HG03520 (cell line): ENCODE measurements around the gene CYP8B1.

Experiments
- ATAC-seq: cut with Tn5 transposase; IDR thresholded peaks from one replicate; pipeline ENCODE4 v1.9.1; 2021; ENCODE audit warnings: mild to moderate bottlenecking, moderate library complexity; ENCODE audit not compliant: unreplicated experiment

The CYP8B1 gene, protein sequence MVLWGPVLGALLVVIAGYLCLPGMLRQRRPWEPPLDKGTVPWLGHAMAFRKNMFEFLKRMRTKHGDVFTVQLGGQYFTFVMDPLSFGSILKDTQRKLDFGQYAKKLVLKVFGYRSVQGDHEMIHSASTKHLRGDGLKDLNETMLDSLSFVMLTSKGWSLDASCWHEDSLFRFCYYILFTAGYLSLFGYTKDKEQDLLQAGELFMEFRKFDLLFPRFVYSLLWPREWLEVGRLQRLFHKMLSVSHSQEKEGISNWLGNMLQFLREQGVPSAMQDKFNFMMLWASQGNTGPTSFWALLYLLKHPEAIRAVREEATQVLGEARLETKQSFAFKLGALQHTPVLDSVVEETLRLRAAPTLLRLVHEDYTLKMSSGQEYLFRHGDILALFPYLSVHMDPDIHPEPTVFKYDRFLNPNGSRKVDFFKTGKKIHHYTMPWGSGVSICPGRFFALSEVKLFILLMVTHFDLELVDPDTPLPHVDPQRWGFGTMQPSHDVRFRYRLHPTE

DNA sequence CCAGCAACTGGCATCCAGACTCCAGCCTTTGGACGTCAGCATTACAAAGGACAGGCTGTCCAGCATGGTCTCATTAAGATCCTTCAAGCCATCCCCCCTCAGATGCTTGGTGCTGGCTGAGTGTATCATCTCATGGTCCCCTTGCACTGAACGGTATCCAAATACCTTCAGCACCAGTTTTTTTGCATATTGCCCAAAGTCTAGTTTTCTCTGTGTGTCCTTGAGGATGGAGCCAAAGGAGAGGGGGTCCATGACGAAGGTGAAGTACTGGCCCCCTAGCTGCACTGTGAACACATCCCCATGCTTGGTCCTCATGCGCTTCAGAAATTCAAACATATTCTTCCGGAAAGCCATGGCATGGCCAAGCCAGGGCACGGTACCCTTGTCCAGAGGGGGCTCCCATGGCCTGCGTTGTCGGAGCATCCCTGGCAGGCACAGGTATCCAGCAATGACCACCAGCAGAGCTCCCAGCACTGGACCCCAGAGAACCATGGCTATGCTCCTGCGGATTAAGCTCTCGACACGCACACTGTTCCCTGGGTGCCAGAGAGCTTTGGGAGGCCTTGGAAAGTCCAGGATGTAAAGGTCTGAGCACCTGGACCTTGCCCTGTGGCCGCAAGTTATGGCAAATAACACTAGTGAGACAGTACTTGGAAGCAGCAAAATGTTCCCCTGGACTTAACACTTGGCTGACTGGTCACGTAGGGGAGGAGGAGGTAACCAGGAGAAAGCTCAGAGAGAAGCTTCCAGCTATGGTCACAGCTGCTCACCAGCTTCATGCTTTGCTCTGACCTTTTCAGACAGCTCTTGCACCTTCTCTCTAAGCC lies at the start of gene CYP8B1:
Gene CYP8B1, minus strand, starts transcription at position 555 of the 827 bp plus-strand sequence. Its CDS starts 63 bp downstream, at position 492.
- no peak for ATAC-seq

DNA sequence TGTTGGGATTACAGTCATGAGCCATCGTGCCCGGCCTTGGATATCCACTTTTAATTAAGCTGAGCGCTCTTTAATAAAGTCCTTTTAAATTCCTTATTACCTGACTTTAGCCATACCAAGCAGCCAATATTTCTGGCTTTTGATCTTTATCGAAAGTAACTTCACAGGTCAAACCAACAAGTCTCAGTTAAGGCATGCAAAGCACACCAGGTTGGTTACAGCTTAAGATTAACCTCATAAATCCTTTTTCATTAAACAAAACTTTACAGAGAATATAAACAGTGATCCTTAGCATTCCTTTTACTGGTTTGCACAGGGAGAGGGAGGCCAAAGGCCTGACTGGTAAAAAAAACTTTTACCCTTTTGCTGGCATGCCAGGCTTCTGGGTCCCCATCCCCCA lies 47.9 kb upstream of the CYP8B1 start:
- ATAC-seq: no peak

DNA sequence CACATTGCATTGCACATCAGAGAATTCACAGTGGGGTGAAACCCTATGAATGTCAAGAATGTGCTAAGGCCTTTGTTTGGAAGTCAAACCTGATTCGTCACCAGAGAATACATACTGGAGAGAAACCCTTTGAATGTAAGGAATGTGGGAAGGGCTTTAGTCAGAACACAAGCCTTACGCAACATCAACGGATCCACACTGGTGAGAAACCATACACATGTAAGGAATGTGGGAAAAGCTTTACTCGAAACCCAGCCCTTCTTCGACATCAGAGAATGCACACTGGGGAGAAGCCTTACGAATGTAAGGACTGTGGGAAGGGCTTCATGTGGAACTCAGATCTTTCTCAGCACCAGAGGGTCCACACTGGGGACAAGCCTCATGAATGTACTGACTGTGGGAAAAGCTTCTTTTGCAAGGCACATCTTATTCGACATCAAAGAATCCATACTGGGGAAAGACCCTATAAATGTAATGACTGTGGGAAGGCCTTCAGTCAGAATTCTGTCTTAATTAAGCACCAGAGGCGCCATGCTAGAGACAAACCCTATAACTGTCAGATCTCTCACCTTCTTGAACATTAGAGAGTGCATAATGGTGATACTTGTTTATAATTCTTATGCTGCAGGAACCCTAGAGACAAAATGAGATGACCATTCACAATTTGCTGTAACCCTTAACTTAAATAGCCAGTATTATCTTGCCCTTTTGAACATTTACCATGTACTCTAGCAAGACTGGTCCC lies 39.3 kb upstream of the CYP8B1 start:
- ATAC-seq: no peak

DNA sequence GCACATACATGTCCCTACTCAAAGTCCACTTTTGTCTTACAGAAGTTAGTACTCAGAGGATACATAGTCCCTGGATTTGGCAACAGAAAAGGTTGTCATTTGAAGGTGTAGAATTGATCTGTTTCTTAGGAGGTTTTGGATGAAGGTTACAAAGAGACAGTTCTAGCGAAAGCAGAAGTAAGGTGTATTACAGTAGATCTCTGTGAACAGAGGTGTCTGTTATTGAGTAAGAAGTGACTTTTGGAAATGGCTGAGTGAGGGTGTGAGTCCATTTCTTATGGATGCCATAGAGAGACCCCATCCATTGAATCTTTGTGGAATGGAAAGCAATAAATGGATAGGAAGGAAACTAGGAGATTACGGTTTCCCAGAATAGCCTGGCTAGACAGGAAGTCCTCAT lies 35.9 kb upstream of the CYP8B1 start:
- ATAC-seq: no peak

DNA sequence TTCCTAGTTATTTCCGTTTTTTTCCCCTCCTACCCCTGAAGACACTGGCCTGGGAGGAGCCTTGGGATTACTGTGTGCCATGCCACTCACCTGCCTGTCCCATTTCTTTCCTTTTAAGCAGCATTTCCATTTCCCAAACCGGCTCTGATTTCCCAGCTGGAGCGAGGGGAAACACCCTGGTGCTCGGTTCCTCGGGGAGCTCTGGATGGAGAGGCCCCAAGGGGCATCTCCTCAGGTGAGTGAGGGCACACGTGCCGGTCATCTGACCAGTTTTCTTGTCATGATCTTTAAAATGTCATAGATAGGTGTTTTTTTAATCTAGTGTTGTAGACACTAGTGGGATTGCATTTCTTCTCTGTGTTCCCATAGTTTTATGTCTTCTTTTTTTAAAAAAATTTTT lies 33.0 kb upstream of the CYP8B1 start:
- ATAC-seq: no peak

DNA sequence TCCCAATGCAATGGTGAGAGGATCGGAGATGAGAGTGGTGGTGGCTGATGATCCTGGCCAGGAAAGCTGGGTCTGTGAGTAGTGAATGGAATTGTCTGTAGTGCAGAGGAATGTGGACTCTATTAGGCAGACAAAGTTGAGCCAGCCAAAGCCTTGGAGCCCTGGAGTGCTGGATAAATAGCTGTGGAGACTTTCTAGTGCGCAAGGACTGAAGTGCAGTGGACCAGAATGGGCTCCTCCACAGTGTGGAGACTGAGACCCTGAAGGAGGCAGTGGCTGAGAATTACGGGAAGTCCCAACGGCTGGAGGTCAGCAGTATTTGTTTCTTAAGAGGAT lies 31.1 kb upstream of the CYP8B1 start:
- ATAC-seq: no peak

DNA sequence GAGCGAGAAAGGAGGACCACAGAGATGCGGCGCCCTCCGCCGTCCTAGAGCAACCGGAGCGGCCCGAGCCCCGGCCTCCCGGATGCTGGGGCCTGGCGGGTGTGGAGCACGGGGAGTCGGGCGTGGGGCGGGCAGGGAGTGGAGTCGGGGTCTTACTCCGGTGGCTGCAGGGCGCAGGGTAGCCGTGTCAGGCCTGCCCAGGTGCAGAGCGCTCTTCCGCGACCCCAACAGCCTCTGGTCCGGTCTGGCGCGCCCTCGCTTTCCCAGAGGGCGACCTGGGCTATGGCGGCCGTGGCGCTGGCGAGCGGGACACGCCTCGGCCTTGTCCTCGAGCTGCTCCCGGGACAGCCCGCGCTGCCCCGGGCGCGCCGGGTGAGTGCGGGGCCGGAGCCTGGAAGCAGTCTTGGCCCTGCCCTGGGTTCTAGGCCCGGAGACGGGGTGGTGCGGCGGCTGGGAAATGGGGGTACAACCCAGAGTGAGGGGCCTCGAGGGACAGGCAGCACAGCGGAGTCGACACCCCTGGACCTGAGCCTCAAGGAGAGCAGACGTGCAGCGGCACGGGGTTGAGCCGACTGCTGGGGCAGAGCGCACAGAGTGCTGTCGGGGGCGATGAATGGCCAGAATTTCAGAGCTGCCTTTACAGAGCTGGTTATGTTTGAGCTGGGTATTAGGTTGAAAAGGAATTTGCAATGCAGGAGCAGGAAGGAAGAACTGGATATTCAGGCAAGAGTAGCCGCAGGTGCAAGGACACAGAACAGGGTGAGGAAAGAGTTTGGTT lies 30.6 kb upstream of the CYP8B1 start, which contains the start of gene ZNF662:
Gene ZNF662, plus strand, starts transcription at position 73 of the 778 bp plus-strand sequence. CDS start 1,973 bp downstream, outside the sequence.
- ATAC-seq: no peak

DNA sequence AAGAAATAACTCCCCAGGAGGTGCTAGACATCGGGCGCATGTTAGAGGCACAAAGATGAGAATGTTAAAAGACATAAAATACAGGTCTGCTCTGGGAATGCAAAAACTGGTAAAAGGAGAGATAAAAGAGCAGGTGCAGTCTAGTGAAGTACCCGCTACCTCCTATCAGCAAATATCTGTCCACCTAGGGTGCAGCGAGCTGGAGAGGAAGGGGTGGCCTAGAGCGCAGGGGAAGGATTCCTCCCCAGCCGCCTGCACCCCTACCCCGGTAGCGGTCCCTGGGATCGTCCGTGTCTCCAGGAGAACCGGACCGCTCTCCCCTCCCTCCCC lies 30.0 kb upstream of the CYP8B1 start:
- ATAC-seq: no peak

DNA sequence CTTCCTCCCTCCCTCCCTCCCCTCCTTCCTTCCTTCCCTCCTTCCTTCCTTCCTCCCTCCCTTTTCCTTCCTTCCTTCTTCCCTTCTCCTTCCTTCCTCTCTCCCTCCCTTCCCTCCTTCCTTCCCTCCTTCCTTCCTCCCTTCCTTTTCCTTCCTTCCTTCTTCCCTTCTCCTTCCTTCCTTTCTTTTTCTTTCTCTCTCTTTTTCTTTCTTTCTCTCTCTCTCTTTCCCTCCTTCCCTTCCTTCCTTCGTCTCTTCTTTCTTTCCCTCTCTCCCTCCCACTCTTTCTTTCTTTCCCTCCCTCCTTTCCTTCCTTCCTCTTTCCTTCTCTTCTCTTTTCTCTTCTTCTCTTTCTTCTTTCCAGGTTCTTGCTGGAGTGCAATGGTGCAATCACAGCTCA lies 28.4 kb upstream of the CYP8B1 start:
- no peak for ATAC-seq

DNA sequence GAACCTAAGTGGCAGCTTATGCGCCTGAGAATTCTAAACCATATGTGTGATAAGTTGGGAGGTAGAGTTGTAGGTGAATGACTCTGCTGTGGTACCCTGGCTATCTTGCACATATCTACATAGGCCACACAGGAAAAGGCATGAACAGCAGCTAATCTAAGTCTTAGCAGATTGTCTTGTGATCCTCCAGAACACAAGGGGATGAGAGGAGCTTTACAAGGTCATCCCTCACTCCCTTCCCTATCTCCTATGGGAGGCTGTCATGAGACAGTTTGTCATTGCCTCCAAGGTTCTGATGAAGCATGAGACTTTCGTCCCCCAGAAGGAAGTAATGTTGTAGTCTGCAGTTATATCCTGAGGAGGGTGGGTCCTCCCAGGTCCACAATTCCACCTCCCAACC lies 26.6 kb upstream of the CYP8B1 start:
- ATAC-seq: no peak

DNA sequence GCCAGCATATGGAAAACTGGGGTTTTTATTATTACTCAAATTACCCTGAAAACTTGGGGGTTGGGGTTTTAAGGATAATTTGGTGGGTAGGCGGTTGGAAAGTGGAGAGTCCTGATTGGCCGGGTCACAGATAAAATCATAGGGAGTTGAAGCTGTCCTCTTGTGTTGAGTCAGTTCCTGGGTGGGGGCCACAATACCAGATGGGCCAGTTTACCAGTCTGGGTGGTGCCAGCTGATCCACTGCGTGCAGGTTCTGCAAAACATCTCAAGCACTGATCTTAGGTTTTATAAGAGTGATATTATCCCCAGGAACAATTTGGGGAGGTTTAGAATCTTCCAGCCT lies 25.4 kb upstream of the CYP8B1 start:
- ATAC-seq: no peak

DNA sequence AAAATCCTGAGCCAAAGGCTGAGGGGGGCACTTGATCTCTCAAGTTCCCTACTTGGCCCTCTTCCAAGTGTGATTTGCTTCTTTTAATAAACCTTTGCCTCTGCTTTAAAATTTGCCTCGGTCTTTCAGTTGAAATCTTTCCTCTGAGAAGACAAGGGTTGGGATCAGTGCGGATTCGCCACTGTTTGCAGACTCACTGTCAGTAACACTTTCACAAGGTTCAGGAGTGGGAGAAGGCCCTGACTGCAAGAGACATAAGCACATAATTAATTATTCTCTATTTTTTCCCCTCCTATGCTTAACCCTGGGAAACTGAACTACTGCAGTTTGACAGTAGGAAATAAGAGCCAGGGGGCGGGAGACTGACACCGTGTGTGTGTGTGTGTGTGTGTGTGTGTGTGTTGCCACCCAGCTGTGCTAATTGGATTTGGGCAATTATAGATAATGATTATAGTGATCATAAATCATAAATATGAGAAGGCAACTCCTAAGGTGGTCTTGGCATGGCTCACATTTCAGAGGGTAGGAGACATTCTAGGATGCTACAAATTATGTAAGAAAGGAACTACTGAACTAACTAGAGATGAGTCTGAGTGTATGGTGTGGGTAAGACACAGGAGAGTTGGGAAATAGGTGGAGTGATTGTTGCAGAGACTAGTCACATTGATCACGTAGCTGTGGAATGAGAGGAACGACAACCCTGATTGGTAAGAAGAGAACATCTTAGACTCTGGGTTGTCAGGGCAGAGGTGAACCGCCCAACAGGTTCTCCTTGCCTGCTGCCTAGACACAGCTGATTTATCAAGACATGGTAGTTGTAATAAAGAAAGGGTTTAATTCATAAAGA lies 24.8 kb upstream of the CYP8B1 start:
- ATAC-seq: no peak

DNA sequence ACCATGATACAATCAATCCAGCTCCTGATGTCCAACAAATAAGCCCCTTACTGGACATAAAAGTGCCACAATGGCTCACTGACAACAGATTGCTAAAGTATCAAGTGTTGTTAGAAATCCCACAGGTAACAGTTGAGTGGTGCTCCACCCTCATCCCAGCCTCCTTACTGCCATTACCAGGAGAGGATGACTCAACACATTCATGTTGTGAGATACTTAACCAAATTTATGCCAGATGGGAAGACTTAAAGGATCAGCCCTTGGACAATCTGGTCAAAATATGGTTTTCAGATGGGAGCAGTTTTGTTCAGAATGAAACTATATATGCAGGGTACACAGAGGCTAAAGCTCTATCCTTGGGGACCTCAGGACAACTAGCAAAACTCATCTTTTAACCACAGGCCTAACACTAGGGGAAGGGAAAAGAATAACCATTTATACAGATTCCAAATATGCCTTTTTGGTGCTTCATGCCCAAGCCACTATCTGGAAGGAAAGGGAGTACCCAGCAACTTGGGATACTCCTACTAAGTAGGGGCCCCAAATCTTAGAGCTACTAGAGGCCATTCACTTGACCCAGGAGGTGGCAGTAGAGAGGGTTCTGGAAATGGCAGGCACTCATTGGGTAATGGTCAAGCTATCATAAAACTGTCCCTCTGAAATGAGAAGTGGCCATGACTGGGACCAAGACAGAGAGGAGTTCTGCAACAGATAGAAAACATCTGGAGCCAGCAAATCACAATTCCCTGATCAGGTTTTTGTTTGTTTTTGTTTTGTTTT lies 23.4 kb upstream of the CYP8B1 start:
- no peak for ATAC-seq

DNA sequence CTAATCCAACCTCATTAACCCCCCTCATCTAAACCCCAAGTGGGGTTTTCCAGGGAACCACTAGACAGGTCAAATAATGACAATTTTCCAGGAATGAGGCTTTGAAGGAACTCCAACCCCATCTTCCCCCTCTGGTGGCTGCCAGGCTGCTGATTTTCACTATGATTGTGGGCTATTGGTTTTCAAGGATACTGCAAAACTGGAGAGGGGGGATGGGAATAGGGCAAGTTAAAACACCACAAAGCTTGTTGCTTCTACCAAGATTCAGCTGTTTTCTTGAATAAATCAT lies 19.8 kb upstream of the CYP8B1 start:
- ATAC-seq: no peak

DNA sequence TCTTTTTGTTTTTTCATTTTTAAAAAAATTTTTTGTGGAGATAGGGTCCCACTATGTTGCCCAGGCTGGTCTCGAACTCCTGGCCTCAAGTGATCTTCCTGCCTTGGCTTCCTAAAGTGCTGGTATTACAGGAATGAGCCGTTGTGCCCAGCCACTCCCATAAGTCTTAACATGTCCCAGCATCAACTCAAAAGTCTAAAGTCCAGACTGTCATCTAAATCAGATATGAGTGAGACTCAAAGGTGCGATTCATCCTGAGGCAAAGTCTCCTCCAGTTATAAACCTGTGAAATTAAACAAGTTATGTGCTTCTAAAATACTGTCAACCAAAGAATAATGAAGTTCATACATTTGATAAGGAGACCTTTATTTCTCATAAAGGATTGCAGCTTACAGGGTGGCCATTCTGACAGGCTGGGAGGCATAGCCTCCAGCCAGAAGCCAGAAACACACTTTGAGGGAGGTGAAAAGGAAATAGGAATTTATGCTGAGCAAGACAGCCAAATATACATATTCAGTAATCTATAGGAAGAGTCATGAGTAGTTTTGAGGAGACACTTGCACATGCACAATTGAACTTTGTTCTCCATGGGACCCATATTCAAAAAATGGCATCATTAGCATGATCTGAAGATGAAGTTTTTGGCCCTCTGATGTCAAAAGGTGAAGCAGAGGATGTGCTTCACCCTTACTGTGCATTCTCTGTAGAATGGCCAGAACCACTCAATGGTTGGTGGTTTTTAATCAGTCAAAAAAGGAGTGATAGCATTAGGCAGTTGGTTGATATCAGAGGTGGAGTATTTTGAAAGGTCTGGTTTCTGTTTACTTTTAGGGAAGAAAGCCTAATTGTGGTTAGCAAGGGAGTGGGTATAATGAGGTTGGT lies 19.3 kb upstream of the CYP8B1 start:
- ATAC-seq: no peak

DNA sequence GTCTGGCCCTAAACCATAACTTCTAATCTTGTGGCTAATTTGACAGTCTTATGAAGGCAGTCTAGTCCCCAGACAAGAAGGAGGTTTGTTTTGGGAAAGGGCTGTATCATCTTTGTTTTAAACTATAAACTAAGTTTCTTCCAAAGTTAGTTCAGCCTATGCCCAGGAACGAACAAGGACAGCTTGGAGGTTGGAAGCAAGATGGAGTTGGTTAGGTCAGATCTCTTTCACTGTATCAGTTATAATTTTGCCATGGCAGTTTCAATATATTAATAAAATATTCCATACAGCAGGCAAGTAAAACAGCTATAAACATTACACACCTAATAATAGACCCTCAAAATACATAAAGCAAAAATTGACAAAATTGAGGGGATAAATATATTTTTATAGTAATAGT lies 17.1 kb upstream of the CYP8B1 start:
- no peak for ATAC-seq

DNA sequence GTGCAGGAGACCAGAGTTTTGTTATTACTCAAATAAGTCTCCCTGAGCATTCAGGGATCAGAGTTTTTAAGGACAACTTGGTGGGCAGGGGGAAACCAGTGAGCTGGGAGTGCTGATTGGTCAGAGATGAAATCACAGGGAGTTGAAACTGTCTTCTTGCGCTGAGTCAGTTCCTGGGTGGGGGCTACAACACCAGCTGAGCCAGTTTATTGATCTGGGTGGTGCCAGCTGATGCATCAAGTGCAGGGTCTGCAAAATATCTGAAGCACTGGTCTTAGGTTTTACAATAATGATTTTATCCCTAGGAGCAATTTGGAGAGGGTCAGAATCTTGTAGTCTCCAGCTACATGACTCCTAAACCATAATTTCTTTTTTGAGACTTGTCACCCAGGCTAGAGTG lies 16.5 kb upstream of the CYP8B1 start:
- no peak for ATAC-seq

DNA sequence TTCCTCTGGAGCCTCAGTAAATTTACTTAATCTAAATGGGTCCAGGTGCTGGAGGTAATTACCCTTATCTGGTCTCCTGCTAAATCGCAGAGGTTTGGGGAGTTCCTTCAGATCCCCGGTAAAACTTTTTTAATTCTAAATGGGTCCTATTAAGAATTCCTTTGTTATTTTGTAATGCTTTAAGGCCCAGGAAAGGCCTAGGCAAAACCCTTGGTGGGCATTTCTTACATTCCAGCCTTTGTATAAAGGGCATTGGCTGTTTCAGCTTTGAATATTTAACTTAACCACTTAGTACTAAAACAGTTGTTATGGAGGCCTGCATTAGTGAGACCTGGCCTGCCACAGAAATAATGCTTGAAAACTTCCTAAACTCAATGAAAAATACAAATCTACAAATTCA lies 15.4 kb upstream of the CYP8B1 start:
- ATAC-seq: no peak
